ENCODE data around the gene GGA3. TPM values are rescaled to one million over a fixed set of nuclear protein-coding genes. Genes with fewer than 3 reads are reported as not detected.
"Not testable (repeated sequence)": the region's sequence is repeated elsewhere in the genome, so short reads cannot be mapped to it uniquely, and the experiment has no call there.

GGA3 gene
- total and polyA plus RNA-seq, 5 experiments from 2014 or later = 6.2 to 107 (median 20.1) TPM

DNA sequence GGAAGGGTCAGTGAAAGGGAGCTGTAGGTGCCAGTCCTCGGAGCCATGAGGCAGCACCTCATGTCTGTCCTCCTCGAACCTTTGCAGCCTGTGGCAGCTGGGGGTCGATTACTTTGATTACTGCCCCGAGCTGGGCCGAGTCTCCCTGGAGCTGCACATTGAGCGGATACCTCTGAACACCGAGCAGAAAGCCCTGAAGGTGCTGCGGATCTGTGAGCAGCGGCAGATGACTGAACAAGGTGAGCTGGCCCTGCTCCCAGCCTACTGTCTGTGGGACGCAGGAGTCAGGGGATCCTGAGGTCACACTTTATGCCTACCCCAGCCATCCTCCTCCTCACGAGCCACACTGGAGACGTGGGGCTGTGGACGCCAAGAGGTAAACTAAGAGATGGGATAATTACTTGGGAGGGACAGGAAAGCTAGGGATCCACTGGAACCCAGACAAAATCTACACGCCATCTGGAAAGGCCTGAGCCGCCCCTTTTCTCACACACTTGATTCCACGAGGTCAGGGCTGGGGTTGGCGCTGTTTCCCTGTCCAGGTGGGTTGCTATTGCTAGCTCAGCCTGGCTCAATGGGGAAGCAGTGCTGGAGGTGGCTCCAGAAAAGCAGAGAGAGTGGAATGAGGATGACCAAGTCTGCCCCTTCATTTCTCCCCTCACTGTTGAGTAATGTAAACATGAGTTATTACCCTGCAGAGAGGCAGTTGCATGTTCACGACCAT is 29.5 kb downstream of the GGA3 start:
- H3K9me3 Mint-ChIP-seq = no peaks in the 10 kb centered on the region
- no peaks in the 10 kb centered on the region for H3K27me3 Mint-ChIP-seq
- no peak for DNase-seq
- no peak overlapping the region for H3K4me3 Mint-ChIP-seq
- peak overlapping the region in 3 of 10 donors; percentile 11 to 40 (median 25) for H3K27ac Mint-ChIP-seq
- H3K4me1 Mint-ChIP-seq = peaks cover 0 to 1% (median 0%) of the 10 kb centered on the region in 4 donors
- no peak for ATAC-seq
- POLR2A ChIA-PET = no interaction called here
- H3K36me3 Mint-ChIP-seq = peaks cover 0 to 84% (median 3%) of the 10 kb centered on the region in 3 donors

- Mint-ChIP-seq H3K9me3 (no peaks in the 10 kb centered on the region), H3K4me3 (no peak overlapping the region), H3K27me3 (no peaks in the 10 kb centered on the region), H3K27ac (peak overlapping the region in 3 of 10 donors; percentile 18 to 40 (median 31)), H3K4me1 (peaks cover 0 to 1% (median 0%) of the 10 kb centered on the region in 4 donors), H3K36me3 (peaks cover 0 to 84% (median 3%) of the 10 kb centered on the region in 3 donors)
- POLR2A ChIA-PET = no interaction called here
- no peak for ATAC-seq
- DNase-seq = no peak
Observed at GRCh38 chr17:75231071-75231470, 30.3 kb downstream of the GGA3 start.

- DNase-seq (no peak), ATAC-seq (no peak)
- POLR2A ChIA-PET = no interaction called here
- Mint-ChIP-seq H3K4me1 (peaks cover 0 to 3% (median 0%) of the 10 kb centered on the region in 4 donors), H3K9me3 (no peaks in the 10 kb centered on the region), H3K4me3 (no peak overlapping the region), H3K27me3 (no peaks in the 10 kb centered on the region), H3K36me3 (peaks cover 0 to 84% (median 5%) of the 10 kb centered on the region in 3 donors), H3K27ac (peak overlapping the region in 1 of 10 donors; percentile 36)
Observed at GRCh38 chr17:75228847-75229246, 32.6 kb downstream of the GGA3 start.

- Mint-ChIP-seq H3K9me3 (no peaks in the 10 kb centered on the region), H3K27me3 (no peaks in the 10 kb centered on the region), H3K27ac (peak overlapping the region in 2 of 10 donors; percentile 36 to 66), H3K36me3 (peaks cover 0 to 84% (median 5%) of the 10 kb centered on the region in 3 donors), H3K4me3 (no peak overlapping the region), H3K4me1 (peaks cover 0 to 3% (median 0%) of the 10 kb centered on the region in 4 donors)
- POLR2A ChIA-PET = no interaction called here
- DNase-seq (no peak), ATAC-seq (no peak)
Observed at GRCh38 chr17:75228305-75228704, 33.1 kb downstream of the GGA3 start.

DNA sequence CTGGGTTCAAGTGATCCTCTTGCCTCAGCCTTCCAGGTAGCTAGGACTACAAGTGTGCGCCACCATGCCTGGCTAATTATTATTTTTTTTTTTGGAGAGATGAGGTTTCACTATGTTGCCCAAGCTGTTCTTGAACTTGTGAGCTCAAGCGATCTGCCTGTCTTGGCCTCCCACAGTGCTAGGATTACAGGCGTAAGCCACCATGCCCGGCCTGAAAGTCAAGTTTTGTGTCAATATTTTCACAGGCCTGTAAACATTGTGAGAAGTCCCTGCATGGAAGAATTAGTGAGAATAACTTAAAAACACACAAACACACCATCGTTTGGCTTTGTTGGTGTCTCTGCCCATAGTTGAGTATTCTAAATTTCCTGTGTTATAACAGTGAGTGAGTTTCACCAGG is 33.7 kb downstream of the GGA3 start:
- H3K9me3 Mint-ChIP-seq = no peaks in the 10 kb centered on the region
- H3K4me3 Mint-ChIP-seq = no peak overlapping the region
- H3K4me1 Mint-ChIP-seq = peaks cover 0 to 3% (median 0%) of the 10 kb centered on the region in 4 donors
- peak overlapping the region in 1 of 10 donors; percentile 43 for H3K27ac Mint-ChIP-seq
- DNase-seq (no peak), ATAC-seq (no peak)
- peaks cover 0 to 81% (median 5%) of the 10 kb centered on the region in 3 donors for H3K36me3 Mint-ChIP-seq
- POLR2A ChIA-PET = no interaction called here
- no peaks in the 10 kb centered on the region for H3K27me3 Mint-ChIP-seq

DNA sequence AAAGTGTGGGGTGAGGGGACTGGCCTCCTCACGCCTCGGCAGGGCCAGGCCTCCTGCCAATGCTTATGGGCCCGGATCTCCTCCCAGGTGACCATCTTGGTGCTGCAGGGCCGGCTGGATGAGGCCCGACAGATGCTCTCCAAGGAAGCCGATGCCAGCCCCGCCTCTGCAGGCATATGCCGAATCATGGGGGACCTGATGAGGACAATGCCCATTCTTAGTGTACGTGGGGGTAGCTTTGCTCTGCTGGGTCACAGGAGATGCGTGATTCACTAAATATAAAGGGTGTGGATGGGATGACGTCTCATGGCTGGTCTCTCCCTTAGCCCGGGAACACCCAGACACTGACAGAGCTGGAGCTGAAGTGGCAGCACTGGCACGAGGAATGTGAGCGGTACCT is 36.4 kb downstream of the GGA3 start:
- no peaks in the 10 kb centered on the region for H3K27me3 Mint-ChIP-seq
- peak overlapping the region in 2 of 10 donors; percentile 16 to 70 for H3K27ac Mint-ChIP-seq
- no peaks in the 10 kb centered on the region for H3K9me3 Mint-ChIP-seq
- DNase-seq (no peak), ATAC-seq (no peak)
- no peak overlapping the region for H3K4me3 Mint-ChIP-seq
- peaks cover 0 to 6% (median 4%) of the 10 kb centered on the region in 4 donors for H3K4me1 Mint-ChIP-seq
- POLR2A ChIA-PET = no interaction called here
- H3K36me3 Mint-ChIP-seq = peaks cover 0 to 75% (median 8%) of the 10 kb centered on the region in 3 donors

DNA sequence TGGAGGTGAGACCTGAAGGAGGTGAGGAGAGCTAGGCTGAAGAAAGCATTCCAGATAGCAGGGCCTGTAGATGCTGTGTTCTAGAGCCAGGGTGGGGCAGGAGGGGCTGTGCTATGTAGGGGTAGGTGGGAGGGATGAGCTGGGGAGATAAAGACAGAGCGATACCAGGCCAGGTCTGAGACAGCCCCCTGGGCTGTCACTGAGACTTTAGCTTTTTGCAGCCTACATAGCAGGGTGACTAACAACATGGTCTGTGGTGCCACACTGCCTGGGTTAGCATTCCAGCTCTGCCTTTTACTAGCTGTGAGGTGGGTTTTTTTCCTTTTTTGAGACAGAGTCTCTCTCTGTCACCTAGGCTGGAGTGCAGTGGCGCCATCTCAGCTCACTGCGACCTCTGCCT is 41.6 kb downstream of the GGA3 start:
- Mint-ChIP-seq H3K36me3 (peaks cover 6 to 77% (median 23%) of the 10 kb centered on the region in 3 donors), H3K4me3 (no peak overlapping the region), H3K9me3 (no peaks in the 10 kb centered on the region), H3K27me3 (no peaks in the 10 kb centered on the region), H3K4me1 (peaks cover 0 to 8% (median 6%) of the 10 kb centered on the region in 4 donors), H3K27ac (peak overlapping the region in 4 of 10 donors; percentile 15 to 60 (median 44))
- POLR2A ChIA-PET = interaction anchor here (0.8 to 1.3 kb wide), 2 partner anchors 12 to 69 kb away, joined by 3 read pairs; partner anchors contain the start of gene SLC25A19
- DNase-seq = no peak
- no peak for ATAC-seq

DNA sequence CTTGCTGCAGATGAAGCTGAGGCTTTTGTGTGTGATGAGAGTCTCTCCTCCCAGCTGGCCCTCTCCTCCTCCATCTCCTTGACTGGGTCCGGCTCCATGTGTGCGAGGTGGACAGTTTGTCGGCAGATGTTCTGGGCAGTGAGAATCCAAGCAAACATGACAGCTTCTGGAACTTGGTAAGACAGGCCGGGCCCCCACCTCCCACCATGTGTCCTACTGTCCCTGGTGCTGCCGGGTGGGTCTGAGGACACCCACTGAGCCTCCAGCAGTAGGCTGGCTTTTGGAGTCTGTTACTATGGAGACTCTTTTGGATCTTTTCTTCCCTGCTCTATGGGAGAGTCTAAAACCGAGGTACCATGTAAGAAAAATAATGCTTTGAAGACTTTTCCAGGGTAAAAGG is 43.3 kb downstream of the GGA3 start:
- Mint-ChIP-seq H3K9me3 (no peaks in the 10 kb centered on the region), H3K36me3 (peaks cover 6 to 83% (median 24%) of the 10 kb centered on the region in 3 donors), H3K27me3 (no peaks in the 10 kb centered on the region), H3K27ac (peak overlapping the region in 1 of 10 donors; percentile 72), H3K4me1 (peaks cover 0 to 8% (median 6%) of the 10 kb centered on the region in 4 donors), H3K4me3 (no peak overlapping the region)
- POLR2A ChIA-PET = interaction anchor here (0.6 kb wide), 1 partner anchor 45 kb away, joined by 3 read pairs; no protein-coding TSS in a partner anchor
- ATAC-seq (no peak), DNase-seq (no peak)

DNA sequence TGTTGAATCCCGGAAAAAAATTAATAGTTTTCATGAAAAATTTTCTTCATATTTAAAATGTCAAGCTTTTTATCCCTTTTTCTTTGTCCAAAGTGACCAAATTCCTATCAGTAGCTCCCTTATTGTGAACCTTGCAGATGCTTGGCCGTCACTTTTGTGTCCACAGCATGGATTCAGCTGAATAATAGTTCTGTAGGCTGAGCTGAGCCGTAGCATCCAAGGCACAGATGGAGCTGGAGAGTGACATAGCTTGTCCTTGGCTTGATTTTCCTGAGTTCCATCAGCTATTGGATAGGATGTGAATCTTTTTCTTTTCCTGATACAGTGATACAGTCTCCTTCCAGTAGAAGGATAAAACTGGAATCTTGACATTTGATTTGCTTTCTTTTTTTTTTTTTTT is 52.3 kb downstream of the GGA3 start:
- Mint-ChIP-seq H3K27me3 (no peaks in the 10 kb centered on the region), H3K4me3 (no peak overlapping the region), H3K4me1 (peaks cover 14 to 33% (median 28%) of the 10 kb centered on the region in 4 donors), H3K9me3 (no peaks in the 10 kb centered on the region), H3K27ac (peak overlapping the region in 1 of 10 donors; percentile 41), H3K36me3 (peaks cover 0 to 57% (median 12%) of the 10 kb centered on the region in 3 donors)
- ATAC-seq (no peak), DNase-seq (no peak)
- POLR2A ChIA-PET = interaction anchor here (0.6 kb wide), 1 partner anchor 379 kb away, joined by 4 read pairs; no protein-coding TSS in a partner anchor

- POLR2A ChIA-PET = interaction anchor here (1.1 to 1.2 kb wide), 2 partner anchors 12 to 63 kb away, joined by 3 read pairs; partner anchors contain the start of gene MIF4GD
- H3K4me1 Mint-ChIP-seq = peaks cover 14 to 36% (median 29%) of the 10 kb centered on the region in 4 donors
- peak overlapping the region in 6 of 10 donors; percentile 22 to 73 (median 38) for H3K4me3 Mint-ChIP-seq
- H3K36me3 Mint-ChIP-seq = peaks cover 0 to 48% (median 10%) of the 10 kb centered on the region in 3 donors
- DNase-seq (no peak), ATAC-seq (no peak)
- peak overlapping the region in 2 of 10 donors; percentile 8 to 29 for H3K27ac Mint-ChIP-seq
- no peaks in the 10 kb centered on the region for H3K27me3 Mint-ChIP-seq
- H3K9me3 Mint-ChIP-seq = no peaks in the 10 kb centered on the region
Observed at GRCh38 chr17:75208161-75208560, 53.2 kb downstream of the GGA3 start.

GRCh38 chr17:75207760-75208159 is 53.6 kb downstream of the GGA3 start:
- ATAC-seq (no peak), DNase-seq (no peak)
- H3K9me3 Mint-ChIP-seq = no peaks in the 10 kb centered on the region
- POLR2A ChIA-PET = interaction anchor here (1.1 to 1.2 kb wide), 2 partner anchors 12 to 64 kb away, joined by 3 read pairs; partner anchors contain the start of gene MIF4GD
- H3K4me1 Mint-ChIP-seq = peaks cover 14 to 36% (median 29%) of the 10 kb centered on the region in 4 donors
- H3K27me3 Mint-ChIP-seq = no peaks in the 10 kb centered on the region
- peak overlapping the region in 8 of 10 donors; percentile 22 to 73 (median 38) for H3K4me3 Mint-ChIP-seq
- H3K27ac Mint-ChIP-seq = peak overlapping the region in 2 of 10 donors; percentile 8 to 29
- H3K36me3 Mint-ChIP-seq = peaks cover 0 to 44% (median 8%) of the 10 kb centered on the region in 3 donors

DNA sequence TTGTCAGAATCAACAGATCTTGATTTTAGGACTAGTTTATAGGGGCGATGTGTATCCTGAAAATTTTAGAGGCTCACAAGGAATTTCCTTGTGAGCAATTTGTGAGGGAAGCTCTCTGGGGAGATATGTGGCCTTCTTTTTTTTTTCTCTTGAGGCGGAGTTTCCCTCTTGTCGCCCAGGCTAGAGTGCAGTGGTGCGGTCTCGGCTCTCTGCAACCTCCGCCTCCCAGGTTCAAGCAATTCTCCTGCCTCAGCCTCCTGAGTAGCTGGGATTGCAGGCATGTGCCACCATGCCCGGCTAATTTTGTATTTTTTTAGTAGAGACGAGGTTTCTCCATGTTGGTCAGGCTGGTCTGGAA is 54.4 kb downstream of the GGA3 start:
- DNase-seq, H3K27me3 Mint-ChIP-seq, H3K9me3 Mint-ChIP-seq, ATAC-seq: not testable (repeated sequence)
- peaks cover 0 to 38% (median 8%) of the 10 kb centered on the region in 3 donors for H3K36me3 Mint-ChIP-seq
- peak overlapping the region; percentile 92 to 97 (median 96) for H3K4me3 Mint-ChIP-seq
- POLR2A ChIA-PET = interaction anchor here (1.1 to 1.9 kb wide), 4 partner anchors 13 to 97 kb away, joined by 3 to 7 read pairs (median 4); partner anchors contain the start of genes ARMC7 and MIF4GD
- H3K27ac Mint-ChIP-seq = peak overlapping the region in 7 of 10 donors; percentile 66 to 99 (median 99)
- peaks cover 14 to 36% (median 29%) of the 10 kb centered on the region in 4 donors for H3K4me1 Mint-ChIP-seq

DNA sequence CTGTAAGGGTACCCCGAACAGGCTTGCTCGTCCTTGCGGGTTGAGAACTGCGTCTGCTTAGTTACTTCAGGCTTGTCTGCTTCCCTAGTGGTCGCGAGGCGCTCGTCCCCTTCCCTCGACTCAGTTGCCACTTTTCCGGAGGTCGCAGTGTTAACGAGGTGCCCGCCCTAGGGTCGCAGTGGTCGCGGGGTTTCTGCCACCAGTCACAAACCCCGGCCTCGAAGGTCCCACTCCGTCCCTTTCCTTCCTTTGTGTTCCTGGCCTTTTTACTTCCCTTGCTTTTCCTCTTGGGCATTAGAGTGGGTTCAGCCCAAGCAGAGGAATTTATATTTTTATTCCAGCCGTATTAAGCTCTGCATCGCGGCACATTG is 55.6 kb downstream of the GGA3 start:
- no peaks in the 10 kb centered on the region for H3K27me3 Mint-ChIP-seq
- POLR2A ChIA-PET = interaction anchor here (0.6 to 2.5 kb wide), 8 partner anchors 15 to 193 kb away, joined by 3 to 16 read pairs (median 4); partner anchors contain the start of genes ARMC7, GGA3, MRPS7 and SLC25A19
- H3K4me1 Mint-ChIP-seq = peaks cover 11 to 40% (median 34%) of the 10 kb centered on the region in 4 donors
- no peaks in the 10 kb centered on the region for H3K9me3 Mint-ChIP-seq
- H3K27ac Mint-ChIP-seq = peak overlapping the region; percentile 98 to 100 (median 99)
- peak overlapping the region; percentile 92 to 97 (median 96) for H3K4me3 Mint-ChIP-seq
- no peak for ATAC-seq
- peaks cover 0 to 26% (median 6%) of the 10 kb centered on the region in 3 donors for H3K36me3 Mint-ChIP-seq
- DNase-seq = no peak

All from naive thymus-derived CD8-positive, alpha-beta T cell (primary cell).